ENCODE measurements around the gene MGRN1.
A peak's percentile ranks its signal among the peaks of the same experiment; 100 is the strongest.

MGRN1 gene

DNA sequence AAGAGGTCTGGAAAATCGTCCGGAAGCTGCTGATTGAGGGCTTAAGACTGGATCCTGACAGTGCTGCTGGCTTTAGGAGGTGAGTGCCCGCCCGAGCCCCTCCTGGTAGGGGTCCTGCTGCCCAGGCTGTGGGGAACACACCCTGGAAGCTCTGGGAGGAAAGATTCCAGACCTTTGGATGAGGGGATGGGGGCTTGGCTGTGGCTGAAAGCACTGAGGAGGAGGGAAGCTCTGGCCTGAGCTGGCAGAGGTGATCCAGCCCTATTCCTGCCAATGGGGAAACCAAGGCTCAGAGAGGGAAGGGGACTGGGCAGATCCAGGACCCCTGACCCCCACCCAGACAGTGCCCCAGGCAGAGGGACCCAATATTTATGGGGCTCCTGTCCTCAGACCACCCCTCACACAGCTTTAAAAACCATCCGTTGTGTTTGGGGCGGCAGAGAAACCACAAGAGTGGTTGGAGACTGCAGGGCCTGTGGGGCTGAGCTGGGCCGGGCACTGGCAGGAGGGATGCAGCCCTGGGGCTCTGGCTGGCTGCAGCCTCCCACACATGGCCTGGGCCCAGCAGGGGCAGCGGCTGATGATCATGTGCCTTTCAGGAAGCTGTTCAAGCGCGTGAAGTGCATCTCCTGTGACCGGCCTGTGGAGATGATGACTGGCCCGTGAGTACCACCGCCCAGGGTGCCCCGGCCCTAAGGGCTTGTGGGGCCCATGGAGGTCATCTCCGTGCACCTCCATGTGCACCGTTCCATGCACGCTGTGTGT lies 32.7 kb upstream of the MGRN1 start:
- H3K36me3 ChIP-seq (ENCODE audit: control insufficient read depth in 1 of 2, insufficient read depth in 2 of 2, low read length in 2 of 2): no peaks in the 10 kb centered on the region
- H3K27ac ChIP-seq (ENCODE audit: low read depth, low read length): no peak overlapping the region
- H3K4me1 ChIP-seq (ENCODE audit: control insufficient read depth in 1 of 2, insufficient read depth in 2 of 2, low read length in 2 of 2): peaks cover 4% of the 10 kb centered on the region in 2 donors
- peaks cover 0 to 3% of the 10 kb centered on the region in 2 donors for H3K27me3 ChIP-seq (ENCODE audit: control insufficient read depth in 1 of 2, insufficient read depth in 2 of 2, low read length in 2 of 2)
- no peak overlapping the region for H3K4me3 ChIP-seq (ENCODE audit: low read depth in 1 of 2, low read length in 2 of 2)
- H3K9me3 ChIP-seq (ENCODE audit: control insufficient read depth in 1 of 2, low read length in 2 of 2): peaks cover 3 to 5% of the 10 kb centered on the region in 2 donors
- no peak overlapping the region for H3K9ac ChIP-seq (ENCODE audit: low read depth in 1 of 2, low read length in 2 of 2)

DNA sequence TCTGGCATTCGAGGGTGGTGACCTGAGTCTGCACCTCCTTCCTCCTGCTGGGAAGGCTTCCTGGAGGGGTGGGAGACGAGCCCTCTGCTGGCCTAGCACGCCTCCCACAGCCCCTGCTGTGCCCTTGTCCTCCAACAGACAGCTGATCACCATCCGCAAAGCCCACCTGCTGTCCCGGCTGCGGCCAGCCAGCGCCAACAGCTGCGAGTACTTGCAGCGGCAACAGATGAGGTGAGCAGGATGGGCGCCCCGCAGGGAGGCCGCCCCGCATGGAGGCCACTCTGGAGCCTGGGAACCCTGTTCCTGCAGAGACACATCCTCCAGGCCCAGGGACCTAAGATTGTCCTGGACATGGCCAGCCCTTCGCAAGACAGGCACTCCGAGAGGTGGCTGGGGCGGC lies 31.5 kb upstream of the MGRN1 start:
- Histone ChIP-seq H3K4me3 (ENCODE audit: low read depth in 1 of 2, low read length in 2 of 2) (no peak overlapping the region), H3K9ac (ENCODE audit: low read depth in 1 of 2, low read length in 2 of 2) (no peak overlapping the region), H3K4me1 (ENCODE audit: control insufficient read depth in 1 of 2, insufficient read depth in 2 of 2, low read length in 2 of 2) (peaks cover 5 to 10% of the 10 kb centered on the region in 2 donors), H3K27me3 (ENCODE audit: control insufficient read depth in 1 of 2, insufficient read depth in 2 of 2, low read length in 2 of 2) (peaks cover 0 to under 1% of the 10 kb centered on the region in 2 donors), H3K9me3 (ENCODE audit: control insufficient read depth in 1 of 2, low read length in 2 of 2) (peaks cover 3% of the 10 kb centered on the region in 2 donors), H3K27ac (ENCODE audit: low read depth, low read length) (no peak overlapping the region), H3K36me3 (ENCODE audit: control insufficient read depth in 1 of 2, insufficient read depth in 2 of 2, low read length in 2 of 2) (no peaks in the 10 kb centered on the region)

DNA sequence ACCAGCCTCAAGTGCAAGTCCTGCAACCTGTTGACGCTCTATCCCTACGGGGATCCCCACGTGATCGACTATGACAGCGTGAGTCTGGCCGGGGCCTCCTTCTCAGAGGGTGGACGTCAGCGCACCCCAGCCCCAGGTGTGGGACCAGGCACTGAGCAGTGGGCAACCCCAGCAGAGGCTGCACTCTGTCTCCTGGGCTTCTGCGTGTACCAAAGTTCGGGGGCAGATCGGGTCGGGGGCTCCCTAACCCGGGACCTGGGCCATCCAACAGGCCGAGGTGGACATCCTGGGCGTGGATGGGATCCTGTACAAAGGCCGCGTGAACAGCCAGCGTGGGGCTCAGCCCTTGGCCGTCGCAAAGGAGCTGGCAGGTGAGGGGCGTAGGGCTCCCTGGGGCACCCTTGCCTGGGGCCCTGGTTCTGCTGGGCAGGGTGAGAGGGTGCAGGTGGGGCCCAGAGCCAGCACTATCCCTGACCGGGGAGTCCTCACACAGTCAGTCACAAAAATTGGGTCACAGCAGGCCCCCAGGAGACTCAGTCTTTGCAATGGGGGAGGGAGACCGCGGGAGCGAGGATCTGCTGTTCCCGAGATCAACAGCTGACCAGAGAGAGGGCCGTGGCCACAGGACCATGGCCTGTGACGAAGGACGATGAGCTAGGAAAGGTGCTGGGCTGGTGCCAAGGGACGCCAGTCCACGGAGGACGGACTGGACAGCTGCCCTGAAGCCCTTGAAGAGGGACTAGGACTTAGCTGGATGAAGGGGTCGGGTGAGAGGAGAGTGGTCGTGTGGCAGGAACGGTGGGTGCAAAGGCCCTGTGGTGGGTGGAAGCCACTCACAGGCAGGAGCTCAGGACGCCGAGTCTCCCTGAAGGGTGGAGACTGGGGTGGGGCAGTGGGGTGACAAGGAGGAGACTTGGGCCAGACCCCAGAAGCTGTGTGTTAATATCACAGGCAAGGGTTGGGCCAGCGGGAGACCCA lies 29.9 kb upstream of the MGRN1 start:
- Histone ChIP-seq H3K27ac (ENCODE audit: low read depth, low read length) (no peak overlapping the region), H3K4me1 (ENCODE audit: control insufficient read depth in 1 of 2, insufficient read depth in 2 of 2, low read length in 2 of 2) (peaks cover 5 to 10% of the 10 kb centered on the region in 2 donors), H3K27me3 (ENCODE audit: control insufficient read depth in 1 of 2, insufficient read depth in 2 of 2, low read length in 2 of 2) (no peaks in the 10 kb centered on the region), H3K4me3 (ENCODE audit: low read depth in 1 of 2, low read length in 2 of 2) (no peak overlapping the region), H3K36me3 (ENCODE audit: control insufficient read depth in 1 of 2, insufficient read depth in 2 of 2, low read length in 2 of 2) (no peaks in the 10 kb centered on the region), H3K9ac (ENCODE audit: low read depth in 1 of 2, low read length in 2 of 2) (no peak overlapping the region), H3K9me3 (ENCODE audit: control insufficient read depth in 1 of 2, low read length in 2 of 2) (no peaks in the 10 kb centered on the region)

DNA sequence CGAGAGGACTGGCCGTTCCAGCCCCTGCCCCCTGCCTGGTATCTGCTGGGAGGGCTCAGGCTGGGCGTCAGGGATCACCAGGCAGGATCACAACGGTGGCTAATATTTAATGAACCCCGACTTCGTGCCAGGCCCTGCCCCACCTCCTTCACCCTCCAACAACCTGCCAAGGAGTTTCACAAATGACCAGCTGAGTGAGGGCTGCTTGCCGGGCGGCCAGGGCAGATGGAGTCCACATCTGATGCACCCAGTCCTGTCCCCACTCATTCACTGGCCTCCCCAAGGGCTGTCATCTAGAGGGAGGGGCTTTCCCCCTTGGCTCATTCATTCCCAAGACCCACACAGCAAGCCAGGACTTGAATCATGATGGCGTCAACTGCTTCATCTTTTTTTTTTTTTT lies 27.5 kb upstream of the MGRN1 start:
- no peaks in the 10 kb centered on the region for H3K9me3 ChIP-seq (ENCODE audit: control insufficient read depth in 1 of 2, low read length in 2 of 2)
- peaks cover 5 to 10% of the 10 kb centered on the region in 2 donors for H3K4me1 ChIP-seq (ENCODE audit: control insufficient read depth in 1 of 2, insufficient read depth in 2 of 2, low read length in 2 of 2)
- peak overlapping the region in 1 of 2 donors; percentile 16 for H3K4me3 ChIP-seq (ENCODE audit: low read depth in 1 of 2, low read length in 2 of 2)
- no peak overlapping the region for H3K27ac ChIP-seq (ENCODE audit: low read depth, low read length)
- H3K27me3 ChIP-seq (ENCODE audit: control insufficient read depth in 1 of 2, insufficient read depth in 2 of 2, low read length in 2 of 2): no peaks in the 10 kb centered on the region
- H3K36me3 ChIP-seq (ENCODE audit: control insufficient read depth in 1 of 2, insufficient read depth in 2 of 2, low read length in 2 of 2): no peaks in the 10 kb centered on the region
- H3K9ac ChIP-seq (ENCODE audit: low read depth in 1 of 2, low read length in 2 of 2): peak overlapping the region in 1 of 2 donors; percentile 18

DNA sequence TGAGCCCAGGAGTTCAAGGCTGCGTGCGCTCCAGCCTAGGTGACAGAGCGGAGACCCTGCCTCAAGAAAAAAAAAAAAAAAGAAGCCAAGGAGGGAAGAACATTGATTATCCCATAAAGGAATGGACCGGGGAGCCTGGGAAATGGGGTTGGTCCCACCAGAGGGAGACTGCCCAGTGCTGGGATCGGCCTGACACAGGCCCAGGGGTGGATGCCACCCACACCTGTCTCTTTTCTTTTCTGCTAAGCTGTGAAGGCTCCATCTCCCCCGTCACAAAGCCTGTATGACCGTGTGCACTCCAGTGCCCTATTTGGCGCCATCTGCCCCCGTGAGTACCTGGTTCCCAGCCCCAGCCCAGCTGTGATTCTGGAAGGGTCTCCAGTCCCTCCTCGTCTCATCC lies 25.6 kb upstream of the MGRN1 start:
- Histone ChIP-seq H3K27ac (ENCODE audit: low read depth, low read length) (no peak overlapping the region), H3K36me3 (ENCODE audit: control insufficient read depth in 1 of 2, insufficient read depth in 2 of 2, low read length in 2 of 2) (no peaks in the 10 kb centered on the region), H3K4me1 (ENCODE audit: control insufficient read depth in 1 of 2, insufficient read depth in 2 of 2, low read length in 2 of 2) (peaks cover 7 to 16% of the 10 kb centered on the region in 2 donors), H3K9ac (ENCODE audit: low read depth in 1 of 2, low read length in 2 of 2) (no peak overlapping the region), H3K9me3 (ENCODE audit: control insufficient read depth in 1 of 2, low read length in 2 of 2) (no peaks in the 10 kb centered on the region), H3K4me3 (ENCODE audit: low read depth in 1 of 2, low read length in 2 of 2) (no peak overlapping the region), H3K27me3 (ENCODE audit: control insufficient read depth in 1 of 2, insufficient read depth in 2 of 2, low read length in 2 of 2) (no peaks in the 10 kb centered on the region)

DNA sequence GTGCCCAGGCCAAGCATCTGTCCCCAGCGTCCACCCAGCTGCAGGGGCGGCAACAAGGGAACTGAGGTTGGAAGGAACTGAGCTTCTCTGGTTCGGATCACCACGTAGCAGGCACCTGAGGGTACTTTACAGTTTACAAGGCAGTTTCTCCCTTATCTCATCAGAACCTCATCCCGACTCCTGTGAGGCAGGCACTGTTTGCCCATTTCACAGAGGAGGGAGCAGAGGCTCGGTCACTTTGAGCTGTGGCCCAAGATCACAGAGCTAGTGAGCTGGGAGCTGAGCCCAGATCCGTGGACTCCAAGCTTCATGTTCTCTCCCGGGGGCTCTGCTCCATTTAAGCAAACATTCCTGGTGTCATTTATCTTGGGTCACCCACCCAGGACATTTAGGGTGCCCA lies 25.1 kb upstream of the MGRN1 start:
- H3K27me3 ChIP-seq (ENCODE audit: control insufficient read depth in 1 of 2, insufficient read depth in 2 of 2, low read length in 2 of 2): no peaks in the 10 kb centered on the region
- H3K9me3 ChIP-seq (ENCODE audit: control insufficient read depth in 1 of 2, low read length in 2 of 2): no peaks in the 10 kb centered on the region
- H3K4me3 ChIP-seq (ENCODE audit: low read depth in 1 of 2, low read length in 2 of 2): no peak overlapping the region
- peaks cover 12 to 20% of the 10 kb centered on the region in 2 donors for H3K4me1 ChIP-seq (ENCODE audit: control insufficient read depth in 1 of 2, insufficient read depth in 2 of 2, low read length in 2 of 2)
- no peak overlapping the region for H3K9ac ChIP-seq (ENCODE audit: low read depth in 1 of 2, low read length in 2 of 2)
- H3K36me3 ChIP-seq (ENCODE audit: control insufficient read depth in 1 of 2, insufficient read depth in 2 of 2, low read length in 2 of 2): no peaks in the 10 kb centered on the region
- H3K27ac ChIP-seq (ENCODE audit: low read depth, low read length): no peak overlapping the region

DNA sequence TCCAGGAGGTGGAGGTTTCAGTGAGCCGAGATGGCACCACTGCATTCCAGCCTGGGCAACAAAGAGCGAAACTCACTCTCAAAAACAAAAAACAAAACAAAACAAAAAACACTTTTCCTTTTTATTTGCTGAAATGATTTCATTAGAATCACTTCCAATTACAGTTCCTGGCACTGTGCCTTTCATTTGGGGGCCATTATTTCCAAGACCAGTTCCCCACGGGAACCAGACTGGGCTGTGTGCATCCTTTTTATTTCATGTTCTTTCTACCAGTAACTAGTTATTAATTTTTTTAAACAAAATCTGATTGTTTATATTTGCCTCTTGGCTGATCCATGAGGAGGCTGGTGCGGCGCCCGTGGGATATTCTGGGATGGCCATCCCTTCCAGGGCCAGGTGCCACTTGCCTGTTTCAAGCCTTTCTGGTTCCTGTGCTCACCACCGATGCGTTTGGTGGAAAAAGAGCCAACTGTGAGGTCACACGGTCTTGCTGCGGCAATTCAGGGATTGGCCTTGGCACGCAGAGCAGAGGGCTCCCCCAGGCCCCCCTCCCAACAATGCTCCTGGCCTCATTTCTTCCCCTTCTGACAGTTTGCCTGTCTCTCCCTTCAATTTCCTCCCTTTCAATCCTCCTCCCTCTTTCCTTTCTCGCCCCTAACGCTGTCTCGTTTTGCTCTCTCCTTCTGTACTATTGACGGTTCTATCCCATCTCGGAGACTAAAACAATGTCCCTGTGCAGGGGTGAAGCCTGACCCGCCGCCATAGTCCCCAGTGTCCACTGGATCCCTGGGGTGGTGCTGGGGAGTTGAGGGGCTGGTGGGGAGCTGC lies 23.4 kb upstream of the MGRN1 start:
- Histone ChIP-seq H3K9me3 (ENCODE audit: control insufficient read depth in 1 of 2, low read length in 2 of 2) (no peaks in the 10 kb centered on the region), H3K4me1 (ENCODE audit: control insufficient read depth in 1 of 2, insufficient read depth in 2 of 2, low read length in 2 of 2) (peaks cover 13 to 24% of the 10 kb centered on the region in 2 donors), H3K27me3 (ENCODE audit: control insufficient read depth in 1 of 2, insufficient read depth in 2 of 2, low read length in 2 of 2) (no peaks in the 10 kb centered on the region), H3K9ac (ENCODE audit: low read depth in 1 of 2, low read length in 2 of 2) (no peak overlapping the region), H3K27ac (ENCODE audit: low read depth, low read length) (no peak overlapping the region), H3K36me3 (ENCODE audit: control insufficient read depth in 1 of 2, insufficient read depth in 2 of 2, low read length in 2 of 2) (no peaks in the 10 kb centered on the region), H3K4me3 (ENCODE audit: low read depth in 1 of 2, low read length in 2 of 2) (no peak overlapping the region)

DNA sequence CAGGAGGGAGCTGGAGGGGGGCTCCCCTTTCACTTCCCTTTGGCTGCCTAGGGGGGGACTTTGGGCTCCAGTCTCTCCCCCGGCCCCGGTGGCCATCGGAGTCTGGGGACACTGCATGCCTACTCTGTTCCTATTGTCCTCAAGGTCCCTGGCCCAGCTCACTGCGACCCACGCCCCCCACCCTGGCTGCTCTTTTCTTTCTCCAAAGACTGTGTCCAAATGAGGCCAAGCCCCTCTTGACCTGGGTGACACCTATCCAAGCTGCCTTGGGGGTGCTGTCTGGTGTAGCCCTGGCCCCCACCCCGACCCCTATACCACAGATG lies 22.8 kb upstream of the MGRN1 start:
- Histone ChIP-seq H3K36me3 (ENCODE audit: control insufficient read depth in 1 of 2, insufficient read depth in 2 of 2, low read length in 2 of 2) (no peaks in the 10 kb centered on the region), H3K4me3 (ENCODE audit: low read depth in 1 of 2, low read length in 2 of 2) (no peak overlapping the region), H3K4me1 (ENCODE audit: control insufficient read depth in 1 of 2, insufficient read depth in 2 of 2, low read length in 2 of 2) (peaks cover 10 to 26% of the 10 kb centered on the region in 2 donors), H3K9me3 (ENCODE audit: control insufficient read depth in 1 of 2, low read length in 2 of 2) (no peaks in the 10 kb centered on the region), H3K27me3 (ENCODE audit: control insufficient read depth in 1 of 2, insufficient read depth in 2 of 2, low read length in 2 of 2) (no peaks in the 10 kb centered on the region), H3K27ac (ENCODE audit: low read depth, low read length) (no peak overlapping the region), H3K9ac (ENCODE audit: low read depth in 1 of 2, low read length in 2 of 2) (no peak overlapping the region)

DNA sequence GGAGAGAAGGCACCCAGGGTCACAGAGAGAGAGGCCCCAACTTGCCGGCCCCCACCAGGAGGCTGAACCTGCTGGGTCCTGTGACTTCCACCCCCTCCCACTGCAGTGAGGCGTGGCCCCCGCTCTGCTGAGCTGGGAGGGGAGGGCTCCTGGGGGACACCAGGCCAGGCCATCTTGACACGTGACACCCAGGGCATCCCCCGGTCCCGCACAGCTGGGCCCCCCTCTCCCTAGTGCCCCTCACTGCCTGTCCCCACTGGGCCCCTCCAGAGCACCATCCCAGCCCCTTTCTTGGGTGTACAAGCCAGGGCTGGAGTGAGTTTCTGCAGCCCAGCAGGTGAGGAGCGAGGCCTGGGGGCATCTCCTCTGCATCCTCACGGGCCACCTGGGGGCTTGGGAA lies 22.3 kb upstream of the MGRN1 start:
- H3K27ac ChIP-seq (ENCODE audit: low read depth, low read length): no peak overlapping the region
- peaks cover 0 to 2% of the 10 kb centered on the region in 2 donors for H3K36me3 ChIP-seq (ENCODE audit: control insufficient read depth in 1 of 2, insufficient read depth in 2 of 2, low read length in 2 of 2)
- no peaks in the 10 kb centered on the region for H3K27me3 ChIP-seq (ENCODE audit: control insufficient read depth in 1 of 2, insufficient read depth in 2 of 2, low read length in 2 of 2)
- H3K9ac ChIP-seq (ENCODE audit: low read depth in 1 of 2, low read length in 2 of 2): no peak overlapping the region
- H3K4me1 ChIP-seq (ENCODE audit: control insufficient read depth in 1 of 2, insufficient read depth in 2 of 2, low read length in 2 of 2): peaks cover 8 to 22% of the 10 kb centered on the region in 2 donors
- no peaks in the 10 kb centered on the region for H3K9me3 ChIP-seq (ENCODE audit: control insufficient read depth in 1 of 2, low read length in 2 of 2)
- no peak overlapping the region for H3K4me3 ChIP-seq (ENCODE audit: low read depth in 1 of 2, low read length in 2 of 2)
